ENCODE measurements around the gene NUCB1.

NUCB1 gene

GRCh38 chr19:48940902-48941301, 40.8 kb downstream of the NUCB1 start:
- no peak for DNase-seq

GRCh38 chr19:48943081-48943480, 43.0 kb downstream of the NUCB1 start:
- DNase-seq: no peak

GRCh38 chr19:48945415-48945814, 45.3 kb downstream of the NUCB1 start:
- DNase-seq: no peak

- no peak for DNase-seq
Measured at GRCh38 chr19:48945817-48946216, 45.7 kb downstream of the NUCB1 start.

GRCh38 chr19:48946463-48947257, 46.5 kb downstream of the NUCB1 start:
- DNase-seq: no peak

- no peak for DNase-seq
Measured at GRCh38 chr19:48947258-48947542, 47.1 kb downstream of the NUCB1 start.

GRCh38 chr19:48950159-48950558, 50.0 kb downstream of the NUCB1 start:
- DNase-seq: no peak

- DNase-seq: no peak
Measured at GRCh38 chr19:48950830-48951519, 50.9 kb downstream of the NUCB1 start.

- no peak for DNase-seq
Measured at GRCh38 chr19:48953141-48953540, 53.0 kb downstream of the NUCB1 start.

- no peak for DNase-seq
Measured at GRCh38 chr19:48953990-48954594, 54.0 kb downstream of the NUCB1 start.

- DNase-seq: peak; percentile 90
Measured at GRCh38 chr19:48954595-48955307, 54.6 kb downstream of the NUCB1 start, which contains the start of gene BAX. Gene BAX, plus strand, starts transcription at chr19:48954875. Its CDS starts 54 bp downstream, at chr19:48954929.

- DNase-seq: no peak
Measured at GRCh38 chr19:48955308-48955958, 55.3 kb downstream of the NUCB1 start.

GRCh38 chr19:48958006-48958405, 57.9 kb downstream of the NUCB1 start:
- no peak for DNase-seq

- DNase-seq: no peak
Measured at GRCh38 chr19:48959341-48960239, 59.5 kb downstream of the NUCB1 start.

- DNase-seq: no peak
Measured at GRCh38 chr19:48961051-48961649, 61.0 kb downstream of the NUCB1 start.

GRCh38 chr19:48961673-48962028, 61.5 kb downstream of the NUCB1 start:
- no peak for DNase-seq

GRCh38 chr19:48962029-48962848, 62.1 kb downstream of the NUCB1 start:
- peak; percentile 18 for DNase-seq

GRCh38 chr19:48962849-48963165, 62.7 kb downstream of the NUCB1 start:
- no peak for DNase-seq

GRCh38 chr19:48963371-48964204, 63.5 kb downstream of the NUCB1 start:
- peak; percentile 61 for DNase-seq

Data from midbrain (tissue), 1 donor.